Esophagus mucosa (tissue), 1 donor: ENCODE data around the gene MARS1. TPM values are rescaled to one million over a fixed set of nuclear protein-coding genes. Genes with fewer than 3 reads are reported as not detected.

ENCODE experiments used
- ATAC-seq: fragments of 200-7000 bp; cut with Tn5 transposase; one replicate; pipeline ENCODE4 v1.9.1; 2020
- total RNA-seq: library from RNA; stranded (reverse); gene quantifications from one replicate; pipeline ENCODE4 v1.2.4, GENCODE V29; 2023
- donor health status: DM: yes; HTN: yes; CAD: no.

MARS1 gene
- total RNA-seq, 1 donor from 2014 or later: 130 TPM

DNA sequence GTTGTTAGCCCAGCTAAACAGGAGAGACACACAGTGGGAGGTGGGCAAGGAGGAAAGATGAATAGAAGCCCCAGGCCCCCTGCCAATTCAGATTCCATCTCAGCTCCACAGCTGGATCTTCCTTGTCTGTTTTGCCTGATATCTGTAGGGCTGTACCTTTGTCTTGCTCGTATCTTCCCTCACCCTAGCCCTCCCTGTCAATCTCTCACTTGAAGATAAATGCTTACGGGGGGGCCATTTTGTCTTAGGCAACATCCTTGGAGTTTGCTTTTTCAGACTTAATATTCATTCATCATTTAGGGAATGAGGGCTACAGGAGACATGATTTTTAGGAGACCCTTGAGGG is 64.4 kb downstream of the MARS1 start:
- ATAC-seq: no peak

DNA sequence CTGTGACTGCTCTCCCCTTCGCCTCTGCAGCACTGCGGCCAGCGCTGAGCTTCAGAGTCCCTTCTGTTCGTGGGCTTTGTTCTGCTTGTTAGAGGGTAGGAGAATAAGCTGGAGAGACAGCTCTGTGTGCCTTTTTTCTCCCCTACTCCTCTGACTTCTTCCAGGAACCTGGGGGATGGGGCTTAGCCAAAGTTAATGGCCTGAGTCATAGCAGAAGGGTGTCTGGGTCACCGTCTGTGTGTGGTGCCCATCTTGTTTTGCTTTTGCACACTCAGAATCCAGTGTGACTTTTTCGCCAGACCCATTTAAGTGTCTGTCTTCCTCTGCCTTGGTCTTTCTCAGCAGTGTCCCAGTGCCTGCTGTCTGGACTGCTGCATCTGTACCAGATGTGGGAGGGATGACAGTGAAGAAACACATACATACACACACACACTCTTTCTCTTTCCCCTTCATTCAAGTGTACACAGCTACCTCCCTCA is 65.0 kb downstream of the MARS1 start:
- no peak for ATAC-seq

DNA sequence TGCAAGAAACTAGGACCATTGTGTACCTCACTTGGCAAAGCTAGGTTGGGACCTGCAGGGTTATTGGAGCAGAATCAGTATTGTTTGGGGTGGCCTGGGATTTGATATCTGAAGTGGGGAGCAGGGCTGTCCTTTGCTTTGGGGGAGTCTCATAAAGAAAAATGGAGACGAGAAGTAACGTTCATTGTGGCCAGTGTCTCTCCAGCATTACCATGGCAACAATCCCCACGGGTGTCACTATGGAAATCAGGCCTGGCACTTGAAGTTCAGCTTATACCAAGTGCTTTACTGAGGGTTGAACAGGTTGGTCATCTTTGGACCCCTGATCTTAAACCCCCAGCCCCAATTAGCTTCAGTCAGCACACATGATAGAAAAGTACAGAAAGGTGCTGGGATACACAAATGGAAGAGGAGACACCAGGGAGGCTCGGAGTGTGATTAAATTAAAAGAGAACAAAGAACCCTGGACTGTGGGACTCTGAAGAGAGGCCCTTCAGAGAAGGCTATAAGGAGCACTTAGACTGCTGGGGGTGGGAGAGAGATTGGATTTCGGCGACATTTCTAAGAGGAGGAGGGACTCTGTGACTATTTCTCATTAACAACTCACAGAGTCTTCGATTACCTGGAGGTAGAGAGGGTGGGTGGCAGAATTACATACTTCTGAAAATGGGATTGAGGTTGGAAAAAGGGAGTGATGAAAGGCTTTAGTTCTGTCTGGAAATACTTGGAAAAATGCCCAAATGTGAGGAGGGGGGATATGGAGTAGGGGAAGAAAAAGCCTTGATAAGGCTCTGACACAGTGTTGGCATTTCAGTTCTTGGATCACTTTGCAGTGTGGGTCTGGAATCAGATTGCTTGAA is 65.7 kb downstream of the MARS1 start:
- ATAC-seq: no peak

DNA sequence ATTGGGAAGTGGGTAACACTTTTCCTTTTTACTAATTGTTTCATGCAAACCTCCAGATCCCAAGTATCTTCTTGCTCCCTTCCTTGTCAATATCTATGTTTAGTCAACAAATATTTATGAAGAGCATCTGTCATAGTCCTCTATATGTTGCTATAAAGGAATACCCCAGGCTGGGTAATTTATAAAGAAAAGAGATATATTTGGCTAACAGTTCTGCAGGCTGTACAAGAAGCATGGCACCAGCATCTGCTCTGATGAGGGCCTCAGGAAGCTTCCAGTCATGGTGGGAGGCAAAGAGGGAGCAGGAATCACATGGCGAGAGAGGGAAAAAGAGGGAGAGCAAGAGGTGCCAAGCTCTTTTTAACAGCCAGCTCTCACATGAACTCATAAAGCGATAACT is 66.6 kb downstream of the MARS1 start:
- ATAC-seq: no peak

DNA sequence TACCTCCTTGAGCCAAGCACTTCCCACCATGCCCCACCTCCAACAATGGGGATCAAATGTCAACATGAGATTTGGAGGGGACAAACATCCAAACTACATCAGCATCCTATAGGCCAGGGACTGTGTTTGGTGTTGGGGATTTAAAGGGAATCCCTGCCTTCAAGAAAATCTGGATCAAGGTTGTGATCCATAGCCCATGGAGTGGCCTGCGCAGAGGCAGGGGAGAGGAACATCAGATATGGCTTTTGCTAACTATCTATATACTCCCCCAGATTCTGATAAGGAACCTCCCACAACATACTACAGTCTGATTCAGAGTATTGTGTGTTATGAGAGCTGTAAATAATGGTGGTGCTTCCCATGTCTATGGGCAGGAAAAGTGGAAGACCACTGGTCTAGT is 67.0 kb downstream of the MARS1 start:
- ATAC-seq: no peak

DNA sequence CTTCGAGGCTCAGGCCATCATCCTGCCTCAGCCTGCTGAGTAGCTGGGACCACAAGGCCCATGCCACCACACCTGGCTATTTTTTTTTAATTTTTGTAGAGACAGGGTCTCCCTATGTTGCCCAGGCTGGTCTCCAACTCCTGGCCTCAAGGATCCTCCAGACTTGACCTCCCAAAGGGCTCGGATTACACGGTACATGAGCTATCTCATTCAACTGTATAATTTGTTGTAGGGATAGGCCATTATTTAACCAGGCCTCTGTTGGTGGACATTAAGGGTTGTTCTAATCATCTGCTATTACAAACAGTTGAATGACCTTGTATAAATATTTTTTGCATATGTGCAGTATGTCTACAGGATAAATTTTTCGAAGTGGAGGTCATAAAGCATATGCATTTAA is 71.0 kb downstream of the MARS1 start:
- ATAC-seq: no peak

DNA sequence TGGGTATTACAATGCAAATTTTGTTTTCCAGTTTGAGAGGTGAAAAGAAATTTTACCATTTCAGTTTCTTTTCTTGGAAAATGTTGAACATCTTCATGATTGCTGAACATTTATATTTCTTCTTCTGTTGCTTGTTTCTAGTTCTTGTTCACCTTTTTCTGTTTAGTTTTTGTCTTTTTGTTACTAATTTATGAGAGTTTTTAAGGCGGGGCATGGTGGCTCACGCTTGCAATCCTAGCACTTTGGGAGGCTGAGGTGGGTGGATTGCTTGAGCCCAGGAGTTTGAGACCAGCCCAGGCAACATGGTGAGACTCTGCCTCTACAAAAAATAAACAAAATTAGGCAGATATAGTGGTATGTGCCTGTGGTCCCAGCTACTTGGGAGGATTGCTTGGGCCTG is 72.6 kb downstream of the MARS1 start:
- no peak for ATAC-seq

DNA sequence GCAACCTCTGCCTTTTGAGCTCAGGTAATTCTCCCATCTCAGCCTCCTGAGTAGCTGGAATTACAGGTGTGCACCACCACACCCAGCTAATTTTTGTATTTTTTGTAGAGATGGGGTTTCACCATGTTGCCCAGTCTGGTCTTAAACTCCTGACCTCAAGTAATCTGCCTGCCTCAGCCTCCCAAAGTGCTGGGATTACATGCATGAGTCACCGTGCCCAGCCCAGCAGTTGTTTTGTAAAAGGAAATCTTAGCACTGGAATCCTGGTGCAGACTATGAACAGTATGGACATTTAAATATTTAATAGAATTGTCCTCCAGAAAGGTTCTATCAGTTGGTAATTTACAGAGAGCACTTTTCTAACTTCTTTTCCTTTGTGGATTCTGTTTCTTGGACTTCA is 73.2 kb downstream of the MARS1 start:
- peak; percentile 51 for ATAC-seq

DNA sequence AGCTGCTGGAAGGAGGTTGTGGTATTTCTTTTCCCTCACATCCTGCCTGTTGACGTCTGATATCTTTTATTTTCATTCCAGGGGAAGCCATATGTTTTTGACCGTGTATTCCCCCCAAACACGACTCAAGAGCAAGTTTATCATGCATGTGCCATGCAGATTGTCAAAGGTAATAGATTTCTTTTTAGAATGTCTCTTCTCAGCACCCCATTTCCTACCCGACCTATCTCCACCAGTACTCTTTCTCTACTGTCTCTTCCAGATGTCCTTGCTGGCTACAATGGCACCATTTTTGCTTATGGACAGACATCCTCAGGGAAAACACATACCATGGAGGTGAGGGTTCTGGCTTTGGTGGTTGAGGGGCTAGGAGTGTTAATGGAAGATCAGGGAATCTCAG is 75.5 kb downstream of the MARS1 start:
- ATAC-seq: no peak

DNA sequence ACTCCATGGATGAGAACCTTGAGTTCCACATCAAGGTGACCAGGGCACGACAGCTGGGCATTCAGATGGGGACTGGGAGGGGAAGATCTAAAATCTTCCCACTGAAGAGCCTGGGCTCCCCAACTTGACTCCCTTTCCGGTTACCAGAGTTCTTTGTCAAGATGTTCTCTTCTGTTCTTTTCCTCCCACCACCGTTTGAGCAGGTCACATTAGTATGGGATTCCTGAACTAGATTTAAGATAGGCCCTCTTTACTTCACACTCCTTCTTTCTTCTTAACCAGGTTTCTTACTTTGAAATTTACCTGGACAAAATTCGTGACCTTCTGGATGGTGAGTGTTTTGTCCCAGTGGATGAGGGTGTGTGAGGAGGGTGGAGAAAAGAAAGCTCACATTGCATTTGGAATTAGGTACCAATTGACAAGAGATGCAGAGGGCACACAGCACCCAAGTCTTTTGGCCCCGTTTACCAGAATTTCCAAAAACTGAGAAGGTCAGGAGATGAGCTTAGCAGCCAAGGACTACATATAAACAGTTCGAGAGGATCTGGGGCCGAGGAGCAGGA is 76.4 kb downstream of the MARS1 start:
- ATAC-seq: no peak

Other genes starting within 250 kb of the MARS1 start
- gene STAC3, start 236.9 kb upstream of the MARS1 start, total RNA-seq: 1.1 TPM
- gene R3HDM2, start 57.0 kb upstream of the MARS1 start, total RNA-seq: 30.2 TPM
- not detected for gene INHBC, start 53.3 kb upstream of the MARS1 start, total RNA-seq
- not detected for gene INHBE, start 32.8 kb upstream of the MARS1 start, total RNA-seq
- 0.72 TPM for gene GLI1, start 28.3 kb upstream of the MARS1 start, total RNA-seq
- gene ARHGAP9, start 8.2 kb upstream of the MARS1 start, total RNA-seq: 2.0 TPM
- gene DDIT3, start 32.4 kb downstream of the MARS1 start, total RNA-seq: 34.8 TPM
- gene MBD6, start 34.8 kb downstream of the MARS1 start, total RNA-seq: 50.5 TPM
- gene DCTN2, start 59.1 kb downstream of the MARS1 start, total RNA-seq: 105 TPM
- 0.16 TPM for gene KIF5A, start 62.0 kb downstream of the MARS1 start, total RNA-seq
- 35.8 TPM for gene PIP4K2C, start 103.1 kb downstream of the MARS1 start, total RNA-seq
- 4.1 TPM for gene DTX3, start 116.8 kb downstream of the MARS1 start, total RNA-seq
- gene ARHGEF25, start 123.4 kb downstream of the MARS1 start, total RNA-seq: 1.5 TPM
- 0.04 TPM for gene B4GALNT1, start 145.1 kb downstream of the MARS1 start, total RNA-seq
- 156 TPM for gene OS9, start 206.1 kb downstream of the MARS1 start, total RNA-seq